IPS-18c (cell line): ENCODE results near the gene PMIS2.
"Not testable (repeated sequence)": the region's sequence is repeated elsewhere in the genome, so short reads cannot be mapped to it uniquely, and the experiment has no call there.

ENCODE experiments used
- H3K4me3 ChIP-seq: 2 replicates; pipeline ENCODE4 v1.7.0; 2013; ENCODE audit warnings: low read depth, mild to moderate bottlenecking, low read length, moderate library complexity; ENCODE audit not compliant: insufficient read depth
- H3K9me3 ChIP-seq: one replicate; pipeline ENCODE4 v1.6.1; 2013; ENCODE audit warnings: mild to moderate bottlenecking, low read length, moderate library complexity; ENCODE audit not compliant: control insufficient read depth, insufficient read depth

PMIS2 gene

DNA sequence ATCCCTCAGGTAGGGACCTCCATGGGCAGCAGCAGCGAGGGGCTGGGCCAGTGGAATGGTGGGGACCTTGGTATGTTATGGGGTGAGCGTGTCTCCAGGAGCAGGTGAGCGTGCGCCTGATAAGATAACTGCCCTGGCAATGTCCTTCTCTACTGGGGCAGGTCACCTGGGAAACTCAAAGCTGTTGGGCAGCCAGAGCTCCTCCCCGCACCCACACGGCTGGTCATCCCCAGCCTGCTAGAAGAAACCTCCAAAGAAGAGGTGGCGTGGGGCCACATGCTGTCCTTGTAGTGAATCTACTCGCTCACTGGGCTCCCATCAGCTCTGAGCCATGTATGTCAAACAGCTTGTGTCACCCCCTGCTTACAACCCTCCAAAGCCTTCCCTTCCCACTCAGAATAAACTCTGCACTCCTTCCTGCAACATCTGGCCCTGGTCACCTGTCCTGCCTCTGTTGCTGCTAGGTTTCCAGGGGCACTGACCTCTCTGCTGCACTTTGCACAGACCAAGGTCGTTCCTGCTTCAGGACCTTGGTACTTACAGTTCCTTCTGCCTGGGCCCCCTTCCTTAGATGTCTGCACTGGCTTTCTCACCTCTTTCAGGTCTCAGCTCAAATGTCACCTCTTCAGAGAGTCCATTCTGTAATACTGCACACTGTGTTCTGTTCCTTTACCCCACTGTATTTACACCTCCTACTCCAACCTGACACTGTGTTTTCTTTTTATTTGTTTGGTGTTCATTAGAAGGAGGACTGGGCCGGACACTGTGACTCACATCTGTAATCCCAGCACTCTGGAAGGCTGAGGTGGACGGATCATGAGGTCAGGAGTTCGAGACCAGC is 20.7 kb upstream of the PMIS2 start:
- no peak overlapping the region for H3K4me3 ChIP-seq

DNA sequence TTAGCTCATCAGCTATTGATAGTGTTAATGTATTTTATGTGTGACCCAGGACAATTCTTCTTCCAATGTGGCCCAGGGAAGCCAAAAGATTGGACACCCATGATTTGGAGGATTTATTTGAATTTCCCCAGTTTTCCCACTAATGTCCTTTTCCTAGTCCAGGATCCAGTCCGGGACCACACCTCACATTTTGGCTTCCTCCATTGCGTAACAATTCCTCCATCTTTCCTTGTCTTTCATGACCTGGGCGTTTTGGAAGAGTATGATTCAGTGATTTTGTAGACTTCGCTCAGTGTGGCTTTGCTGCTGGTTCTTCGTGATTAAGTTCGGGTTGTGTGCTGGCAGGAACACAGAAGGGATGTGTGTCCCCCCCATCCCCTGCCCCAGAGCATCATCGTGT is 19.2 kb upstream of the PMIS2 start:
- no peak overlapping the region for H3K4me3 ChIP-seq
- no peaks in the 10 kb centered on the region for H3K9me3 ChIP-seq

More for the DNA sequence above, 20.7 kb upstream of the PMIS2 start:
- H3K9me3 ChIP-seq: no peaks in the 10 kb centered on the region

- Histone ChIP-seq H3K4me3 (no peak overlapping the region), H3K9me3 (no peaks in the 10 kb centered on the region)
These were observed 16.6 kb upstream of the PMIS2 start for GRCh38 chr19:35569281-35569781.

DNA sequence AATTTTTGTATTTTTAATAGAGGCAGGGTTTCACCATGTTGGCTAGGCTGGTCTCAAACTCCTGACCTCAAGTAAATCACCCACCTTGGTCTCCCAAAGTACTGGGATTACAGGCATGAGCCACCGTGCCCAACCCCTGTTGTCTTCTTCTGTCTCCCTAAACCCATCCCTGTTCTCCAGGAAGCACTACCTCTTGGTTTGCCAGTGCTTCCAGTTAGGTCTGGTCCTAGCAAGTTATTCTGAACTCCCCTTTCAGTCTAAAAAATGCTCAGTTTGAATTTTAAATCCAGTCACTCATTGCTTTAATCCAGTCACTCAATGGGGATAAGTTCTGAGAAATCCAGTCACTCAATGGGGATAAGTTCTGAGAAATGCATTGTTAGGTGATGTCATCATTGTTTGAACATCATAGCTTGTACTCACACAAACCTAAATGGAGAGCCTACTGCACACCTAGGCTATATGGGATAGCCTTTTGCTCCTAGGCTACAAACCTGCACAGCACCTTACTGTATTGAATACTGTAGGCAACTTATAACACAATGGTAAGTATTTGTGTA is 14.5 kb upstream of the PMIS2 start:
- H3K4me3 ChIP-seq: no peak overlapping the region
- peaks cover 1% of the 10 kb centered on the region for H3K9me3 ChIP-seq

GRCh38 chr19:35577918-35578317 is 8.1 kb upstream of the PMIS2 start:
- Histone ChIP-seq H3K4me3 (no peak overlapping the region), H3K9me3 (peaks cover 4% of the 10 kb centered on the region)

- Histone ChIP-seq H3K4me3 (no peak overlapping the region), H3K9me3 (peaks cover 4% of the 10 kb centered on the region)
These were observed 7.3 kb upstream of the PMIS2 start for GRCh38 chr19:35578707-35579106.

DNA sequence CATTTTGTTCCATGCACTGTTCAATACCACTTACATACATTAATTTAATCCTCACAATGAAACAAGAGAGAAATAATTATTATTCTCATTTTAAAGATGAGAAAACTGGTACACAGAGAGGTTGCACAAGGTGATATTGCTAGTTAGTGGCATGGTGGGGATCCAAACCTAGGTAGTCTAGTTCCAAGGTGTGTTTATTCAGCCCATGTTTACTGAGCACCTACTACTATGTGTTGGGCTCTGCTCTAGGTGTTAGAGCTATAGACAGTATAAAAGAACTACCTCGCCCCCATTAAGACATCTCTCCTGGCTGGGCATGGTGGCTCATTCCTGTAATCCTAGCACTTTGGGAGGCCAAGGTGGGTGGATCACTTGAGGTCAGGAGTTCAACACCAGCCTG is 3.2 kb upstream of the PMIS2 start:
- Histone ChIP-seq H3K9me3 (peaks cover 2% of the 10 kb centered on the region), H3K4me3 (no peak overlapping the region)

DNA sequence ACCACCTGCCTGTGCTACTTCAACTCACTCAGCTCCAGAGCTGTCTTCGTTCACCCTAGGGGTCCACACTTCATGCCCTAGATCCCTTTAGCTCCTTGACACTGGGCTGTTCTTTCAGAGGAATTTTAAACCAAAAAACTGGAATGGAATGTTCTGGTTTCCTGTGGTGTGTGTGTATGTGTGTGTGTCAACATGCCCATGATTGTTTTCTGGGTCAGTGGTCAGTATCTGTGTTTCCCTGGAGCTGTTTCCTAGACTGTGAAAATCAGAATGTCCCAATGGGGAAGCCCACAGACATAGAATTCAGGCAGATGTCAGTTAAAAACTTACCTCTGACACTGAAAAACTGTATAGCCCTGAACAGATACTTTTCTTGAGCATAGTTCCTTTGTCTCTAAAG is 1.3 kb downstream of the PMIS2 start:
- peaks cover 2% of the 10 kb centered on the region for H3K9me3 ChIP-seq
- no peak overlapping the region for H3K4me3 ChIP-seq

- Histone ChIP-seq H3K4me3 (no peak overlapping the region), H3K9me3 (peaks cover 2% of the 10 kb centered on the region)
These were observed 4.9 kb downstream of the PMIS2 start for GRCh38 chr19:35590875-35591274.

DNA sequence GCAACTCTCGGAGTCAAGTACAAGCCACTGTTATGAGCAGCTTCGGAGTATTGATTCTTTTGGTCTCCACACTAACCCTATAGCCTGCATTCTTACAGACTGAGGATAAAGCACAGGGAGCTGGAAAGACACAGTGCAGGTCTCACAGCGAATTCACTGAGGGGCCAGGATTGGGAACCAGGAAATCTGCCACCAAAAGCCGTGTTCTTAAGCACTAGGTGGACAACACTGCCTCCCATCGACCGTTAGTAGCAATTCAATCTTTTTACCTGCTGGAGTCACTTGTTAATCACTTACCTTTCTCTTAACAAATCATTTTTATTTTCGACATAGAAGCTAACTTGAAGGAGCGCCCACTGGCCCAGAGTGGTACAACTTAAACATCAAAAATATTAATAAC is 6.3 kb downstream of the PMIS2 start:
- no peak overlapping the region for H3K4me3 ChIP-seq
- no peaks in the 10 kb centered on the region for H3K9me3 ChIP-seq

DNA sequence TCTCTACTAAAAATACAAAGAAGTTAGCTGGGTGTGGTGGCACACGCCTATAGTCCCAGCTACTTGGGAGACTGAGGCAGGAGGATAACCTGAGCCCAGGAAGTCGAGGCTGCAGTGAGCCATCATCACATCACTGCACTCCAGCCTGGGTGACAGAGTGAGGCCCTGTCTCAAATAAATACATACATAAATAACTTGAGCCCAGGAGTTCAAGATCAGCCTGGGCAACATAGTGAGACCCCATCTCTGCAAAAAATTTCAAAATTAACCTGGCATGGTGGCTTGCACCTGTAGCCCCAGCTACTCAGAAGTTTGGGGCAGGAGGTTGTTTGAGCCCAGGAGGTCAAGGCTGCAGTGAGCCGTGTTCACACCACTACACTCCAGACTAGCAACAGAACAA is 9.1 kb downstream of the PMIS2 start:
- H3K4me3 ChIP-seq, H3K9me3 ChIP-seq: not testable (repeated sequence)

DNA sequence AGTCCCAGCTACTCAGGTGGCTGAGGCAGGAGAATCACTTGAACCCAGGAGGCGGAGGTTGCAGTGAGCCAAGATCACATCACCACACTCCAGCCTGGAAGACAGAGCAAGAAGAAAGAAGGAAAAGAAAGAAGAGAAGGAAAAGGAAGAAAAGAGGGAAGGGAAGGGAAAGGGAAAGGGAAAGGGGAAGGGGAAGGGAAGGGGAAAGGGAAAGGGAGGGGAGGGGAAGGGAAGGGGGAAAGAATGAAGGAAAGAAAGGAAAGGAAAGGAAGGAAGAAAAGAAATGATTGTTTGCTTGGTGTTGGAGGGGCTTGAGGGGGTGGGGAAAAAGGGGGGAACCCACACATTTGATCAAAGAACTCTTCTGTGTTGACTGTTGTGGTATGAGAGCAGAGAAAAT is 10.0 kb downstream of the PMIS2 start:
- no peaks in the 10 kb centered on the region for H3K9me3 ChIP-seq
- H3K4me3 ChIP-seq: no peak overlapping the region

DNA sequence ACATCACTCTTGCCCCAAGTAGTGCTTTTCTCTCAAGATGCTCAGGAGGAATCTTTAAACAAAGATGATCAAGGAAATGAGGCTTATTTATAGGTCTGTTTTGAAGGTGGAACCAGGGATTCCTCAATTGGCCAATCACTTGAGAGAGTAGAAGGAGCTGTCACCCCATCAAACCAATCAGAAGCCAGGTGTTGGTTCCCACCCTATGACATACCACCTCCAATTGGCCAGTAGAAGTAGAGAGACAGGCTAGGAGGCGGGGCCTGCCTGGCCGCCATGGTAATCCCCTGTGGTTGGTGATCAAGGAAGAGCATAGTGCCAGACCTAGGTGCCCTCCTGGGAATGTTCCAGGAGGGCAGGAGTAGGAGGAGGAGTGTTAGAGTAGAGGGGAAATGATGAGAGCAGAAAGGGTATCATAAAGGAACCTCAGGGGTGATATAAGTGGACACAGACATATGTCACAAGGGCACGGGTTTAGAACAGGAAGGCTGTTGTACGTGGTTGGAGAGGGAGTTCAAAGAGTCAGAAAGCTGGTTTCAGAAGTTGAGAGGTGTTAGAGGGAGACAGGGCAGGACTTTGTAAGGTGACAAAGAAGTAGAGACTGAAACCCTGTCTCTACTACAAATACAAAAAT is 10.5 kb downstream of the PMIS2 start:
- Histone ChIP-seq H3K9me3 (no peaks in the 10 kb centered on the region), H3K4me3 (no peak overlapping the region)

GRCh38 chr19:35601971-35602370 is 16.0 kb downstream of the PMIS2 start:
- Histone ChIP-seq H3K4me3 (no peak overlapping the region), H3K9me3 (peaks cover 2% of the 10 kb centered on the region)

DNA sequence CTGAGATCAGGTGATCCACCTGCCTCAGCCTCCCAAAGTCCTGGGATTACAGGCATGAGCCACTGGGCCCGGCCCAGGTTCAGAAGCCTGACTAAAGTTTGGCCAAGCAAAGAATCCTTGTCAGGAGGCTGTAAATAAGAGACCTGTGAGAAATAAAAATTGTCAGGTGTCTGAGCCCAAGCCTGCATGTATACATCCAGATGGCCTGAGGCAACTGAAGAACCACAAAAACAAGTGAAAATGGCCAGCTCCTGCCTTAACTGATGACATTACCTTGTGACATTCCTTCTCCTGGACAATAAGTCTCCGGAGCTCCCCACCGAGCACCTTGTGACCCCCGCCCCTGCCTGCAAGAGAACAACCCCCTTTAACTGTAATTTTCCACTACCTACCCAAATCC is 18.5 kb downstream of the PMIS2 start:
- not testable (repeated sequence) for H3K9me3 ChIP-seq, H3K4me3 ChIP-seq

DNA sequence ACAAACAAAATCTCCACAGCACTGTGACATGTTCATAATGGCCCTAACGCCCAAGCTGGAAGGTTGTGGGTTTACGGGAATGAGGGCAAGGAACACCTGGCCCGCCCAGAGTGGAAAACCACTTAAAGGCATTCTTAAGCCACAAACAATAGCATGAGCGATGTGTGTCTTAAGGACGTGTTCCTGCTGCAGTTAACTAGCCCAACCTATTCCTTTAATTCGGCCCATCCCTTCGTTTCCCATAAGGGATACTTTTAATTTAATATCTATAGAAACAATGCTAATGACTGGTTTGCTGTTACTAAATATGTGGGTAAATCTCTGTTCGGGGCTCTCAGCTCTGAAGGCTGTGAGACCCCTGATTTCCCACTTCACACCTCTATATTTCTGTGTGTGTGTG is 21.2 kb downstream of the PMIS2 start:
- not testable (repeated sequence) for H3K9me3 ChIP-seq, H3K4me3 ChIP-seq

DNA sequence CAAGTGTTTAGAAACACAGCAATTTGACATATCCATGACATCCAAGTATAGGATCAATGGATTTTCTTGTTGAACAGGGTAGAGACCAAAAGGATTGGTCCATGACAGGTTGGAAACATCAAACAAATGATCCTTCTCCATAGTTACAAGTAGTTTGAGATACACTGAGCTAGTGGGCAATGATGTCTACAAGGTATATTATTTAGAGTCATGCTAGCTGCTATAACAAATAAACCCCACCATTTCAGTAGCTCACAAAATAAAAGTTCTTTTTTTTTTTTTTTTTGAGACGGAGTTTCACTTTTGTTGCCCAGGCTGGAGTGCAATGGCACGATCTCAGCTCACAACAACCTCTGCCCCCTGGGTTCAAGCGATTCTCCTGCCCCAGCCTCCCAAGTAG is 21.7 kb downstream of the PMIS2 start:
- Histone ChIP-seq H3K9me3 (peaks cover 2% of the 10 kb centered on the region), H3K4me3 (no peak overlapping the region)

- Histone ChIP-seq H3K9me3 (peaks cover 2% of the 10 kb centered on the region), H3K4me3 (no peak overlapping the region)
These were observed 22.3 kb downstream of the PMIS2 start for GRCh38 chr19:35608251-35608650.
